ENCODE results near the gene SLC12A7.

DNA sequence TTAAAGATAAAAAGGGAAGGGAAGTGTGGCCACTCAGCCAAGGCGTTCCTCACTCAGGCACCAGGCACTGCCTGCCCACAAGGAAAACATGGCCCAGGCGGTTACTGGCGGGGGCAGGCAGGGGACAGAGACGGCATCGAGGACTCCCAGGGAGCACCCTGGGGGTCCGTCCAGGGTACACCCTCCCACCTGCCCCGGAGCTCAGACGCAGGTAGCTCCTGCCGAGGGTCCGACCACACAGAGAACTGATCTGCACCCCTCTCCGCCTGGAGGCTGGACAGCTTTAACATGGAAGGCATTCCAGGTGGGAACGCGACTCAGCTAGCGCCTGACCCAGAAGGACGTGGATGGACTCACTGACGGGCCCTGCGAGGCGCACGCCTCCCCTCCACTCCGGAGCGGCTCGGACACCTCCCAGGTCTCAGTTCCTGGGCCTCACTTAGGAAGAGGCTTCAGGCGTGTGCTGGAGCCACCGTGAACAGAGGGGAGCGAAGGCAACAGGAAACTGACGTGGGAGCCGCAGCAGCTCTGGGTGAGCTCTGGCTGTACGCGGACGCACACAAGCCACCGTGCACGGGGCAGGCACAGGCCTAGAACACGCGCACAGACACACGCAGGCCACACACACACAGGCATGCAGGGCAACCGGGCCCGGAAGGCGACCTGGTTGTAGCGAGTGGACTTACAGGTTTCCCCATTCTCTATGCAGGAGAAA lies 55.8 kb downstream of the SLC12A7 start:
- TF ChIP-seq POLR2AphosphoS5 (IDR thresholded peaks at IDR 0.05; ENCODE audit: borderline replicate concordance, low read depth, low read length) = no peak
- TF ChIP-seq EZH2 (IDR thresholded peaks at IDR 0.05) = no peak
- TF ChIP-seq FOXP2 (optimal IDR thresholded peaks at IDR 0.05; ENCODE audit: control extremely low read depth, extremely low read length, insufficient read depth) = no peak

All from SK-N-MC (cell line).